Skin of body (tissue), 2 donors: Measurements from ENCODE around the gene LDHD. TPM values are rescaled to one million over a fixed set of nuclear protein-coding genes. Genes with fewer than 3 reads are reported as not detected.

ENCODE experiments used
- DNase-seq: peaks from one replicate; lab custom pipeline; 2025; lab: John Stamatoyannopoulos, UW
- total RNA-seq: library from RNA; depleted of rRNA; stranded (reverse); fragments of >200 nt; gene quantifications from one replicate; pipeline ENCODE4 v1.2.3, GENCODE V29; 2014

LDHD gene
- total RNA-seq, 1 donor from 2014 or later: 7.5 TPM

GRCh38 chr16:75081179-75081859, 35.3 kb downstream of the LDHD start:
- no peak for DNase-seq

- DNase-seq: no peak
These were observed 36.2 kb downstream of the LDHD start for GRCh38 chr16:75080205-75081029.

GRCh38 chr16:75079346-75079926, 37.1 kb downstream of the LDHD start:
- DNase-seq: no peak

- no peak for DNase-seq
These were observed 37.7 kb downstream of the LDHD start for GRCh38 chr16:75078886-75079285.

GRCh38 chr16:75075688-75076268, 40.8 kb downstream of the LDHD start:
- no peak for DNase-seq

GRCh38 chr16:75074920-75075687, 41.5 kb downstream of the LDHD start:
- DNase-seq: no peak

- no peak for DNase-seq
These were observed 42.2 kb downstream of the LDHD start for GRCh38 chr16:75074304-75074793.

GRCh38 chr16:75073545-75074303, 42.9 kb downstream of the LDHD start:
- no peak for DNase-seq

GRCh38 chr16:75072239-75072947, 44.2 kb downstream of the LDHD start:
- no peak for DNase-seq

GRCh38 chr16:75071621-75072020, 45.0 kb downstream of the LDHD start:
- no peak for DNase-seq

GRCh38 chr16:75070012-75070841, 46.4 kb downstream of the LDHD start:
- DNase-seq: peak; percentile 31

- no peak for DNase-seq
These were observed 48.2 kb downstream of the LDHD start for GRCh38 chr16:75068085-75069031.

- no peak for DNase-seq
These were observed 49.6 kb downstream of the LDHD start for GRCh38 chr16:75066861-75067447.

- DNase-seq: no peak
These were observed 50.9 kb downstream of the LDHD start for GRCh38 chr16:75065521-75066149.

- DNase-seq: no peak
These were observed 51.5 kb downstream of the LDHD start for GRCh38 chr16:75065149-75065505.

GRCh38 chr16:75064403-75065148, 52.0 kb downstream of the LDHD start:
- DNase-seq: no peak
